NCI-H226 (cell line): ENCODE results near the gene ZNF658.
"Not testable (repeated sequence)": the region's sequence is repeated elsewhere in the genome, so short reads cannot be mapped to it uniquely, and the experiment has no call there.

Experiments
- DNase-seq: peaks from one replicate; pipeline ENCODE4 v3.0.0-alpha.2; 2015

The ZNF658 gene

GRCh38 chr9:66900490-66901131, at the start of gene ZNF658:
ZNF658 (plus strand) TSS chr9:66900725; CDS start chr9:66903562, 2,837 bp downstream.
- DNase-seq, result peak; percentile 75

GRCh38 chr9:66861732-66862131, 38.8 kb upstream of the ZNF658 start:
- DNase-seq, result not testable (repeated sequence)

GRCh38 chr9:66868660-66869059, 31.9 kb upstream of the ZNF658 start:
- DNase-seq, result not testable (repeated sequence)

- not testable (repeated sequence) for DNase-seq
These were observed 19.9 kb upstream of the ZNF658 start for GRCh38 chr9:66880605-66881004.

GRCh38 chr9:66881847-66882246, 18.7 kb upstream of the ZNF658 start:
- not testable (repeated sequence) for DNase-seq

- DNase-seq, result not testable (repeated sequence)
These were observed 10.2 kb upstream of the ZNF658 start for GRCh38 chr9:66890334-66890733.

GRCh38 chr9:66901141-66901540, 616 bp downstream of the ZNF658 start:
- DNase-seq, result not testable (repeated sequence)

GRCh38 chr9:66909560-66909959, 9.0 kb downstream of the ZNF658 start:
- DNase-seq, result peak; percentile 1

- DNase-seq, result not testable (repeated sequence)
These were observed 19.5 kb downstream of the ZNF658 start for GRCh38 chr9:66920072-66920471.

GRCh38 chr9:66936194-66936870, 35.8 kb downstream of the ZNF658 start:
- not testable (repeated sequence) for DNase-seq

GRCh38 chr9:66937662-66938061, 37.1 kb downstream of the ZNF658 start:
- DNase-seq, result not testable (repeated sequence)

GRCh38 chr9:66938322-66938721, 37.8 kb downstream of the ZNF658 start:
- DNase-seq, result not testable (repeated sequence)

GRCh38 chr9:66939878-66940830, 39.6 kb downstream of the ZNF658 start:
- not testable (repeated sequence) for DNase-seq

GRCh38 chr9:66942400-66943155, 42.1 kb downstream of the ZNF658 start:
- not testable (repeated sequence) for DNase-seq

- DNase-seq, result peak; percentile 26
These were observed 52.1 kb downstream of the ZNF658 start for GRCh38 chr9:66952576-66952975.
